ENCODE measurements around the gene CNFN.

Gene CNFN

DNA sequence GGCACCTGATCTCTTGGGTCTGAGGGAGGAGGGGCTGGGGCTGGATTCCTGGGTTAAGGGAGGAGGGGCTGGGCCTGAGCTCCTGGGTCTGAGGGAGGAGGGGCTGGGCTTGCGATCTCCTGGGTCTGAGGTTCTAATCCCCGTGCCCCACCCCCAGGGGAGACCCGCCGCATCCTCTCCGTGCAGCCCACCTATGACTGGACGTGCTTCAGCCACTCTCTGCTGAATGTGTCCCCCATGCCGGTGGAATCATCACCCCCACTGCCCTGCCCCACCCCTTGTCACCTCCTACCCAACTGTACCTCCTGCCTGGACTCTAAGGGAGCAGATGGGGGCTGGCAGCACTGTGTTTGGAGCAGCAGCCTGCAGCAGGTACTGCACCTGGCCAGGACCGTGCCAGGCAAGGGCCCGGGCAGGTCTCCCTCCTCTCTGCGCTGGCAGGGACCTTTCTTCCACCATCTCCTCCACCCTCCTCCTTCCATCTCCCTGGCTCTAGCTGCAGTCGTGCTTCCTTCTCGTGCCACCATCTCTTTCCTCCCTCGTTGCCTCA is 27.1 kb downstream of the CNFN start:
- ATAC-seq, result no peak
- TF ChIP-seq ISL1 (CRISPR knock-in tag; IDR thresholded peaks at IDR 0.05) (no peak), ZNF8 (CRISPR knock-in tag; IDR thresholded peaks at IDR 0.05) (no peak), ZFP3 (CRISPR knock-in tag; IDR thresholded peaks at IDR 0.05) (no peak), ARNTL (CRISPR knock-in tag; IDR thresholded peaks at IDR 0.05; ENCODE audit: borderline replicate concordance, low read depth) (no peak), OSR1 (CRISPR knock-in tag; IDR thresholded peaks at IDR 0.05) (no peak), CSDC2 (CRISPR knock-in tag; IDR thresholded peaks at IDR 0.05) (no peak), ZC3H10 (CRISPR knock-in tag; IDR thresholded peaks at IDR 0.05) (no peak), BACH2 (CRISPR knock-in tag; IDR thresholded peaks at IDR 0.05; ENCODE audit: borderline replicate concordance) (no peak), RARB (CRISPR knock-in tag; IDR thresholded peaks at IDR 0.05) (no peak), ZFP30 (CRISPR knock-in tag; IDR thresholded peaks at IDR 0.05) (no peak), CREB5 (CRISPR knock-in tag; IDR thresholded peaks at IDR 0.05; ENCODE audit: low read depth) (no peak), PPARA (CRISPR knock-in tag; IDR thresholded peaks at IDR 0.05; ENCODE audit: borderline replicate concordance) (no peak), GLIS3 (CRISPR knock-in tag; IDR thresholded peaks at IDR 0.05) (no peak)
- TF ChIP-seq, protein P1, sequence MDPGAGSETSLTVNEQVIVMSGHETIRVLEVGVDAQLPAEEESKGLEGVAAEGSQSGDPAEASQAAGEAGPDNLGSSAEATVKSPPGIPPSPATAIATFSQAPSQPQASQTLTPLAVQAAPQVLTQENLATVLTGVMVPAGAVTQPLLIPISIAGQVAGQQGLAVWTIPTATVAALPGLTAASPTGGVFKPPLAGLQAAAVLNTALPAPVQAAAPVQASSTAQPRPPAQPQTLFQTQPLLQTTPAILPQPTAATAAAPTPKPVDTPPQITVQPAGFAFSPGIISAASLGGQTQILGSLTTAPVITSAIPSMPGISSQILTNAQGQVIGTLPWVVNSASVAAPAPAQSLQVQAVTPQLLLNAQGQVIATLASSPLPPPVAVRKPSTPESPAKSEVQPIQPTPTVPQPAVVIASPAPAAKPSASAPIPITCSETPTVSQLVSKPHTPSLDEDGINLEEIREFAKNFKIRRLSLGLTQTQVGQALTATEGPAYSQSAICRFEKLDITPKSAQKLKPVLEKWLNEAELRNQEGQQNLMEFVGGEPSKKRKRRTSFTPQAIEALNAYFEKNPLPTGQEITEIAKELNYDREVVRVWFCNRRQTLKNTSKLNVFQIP (CRISPR knock-in tag; IDR thresholded peaks at IDR 0.05; ENCODE audit: borderline replicate concordance, low read depth), result no peak
- TF ChIP-seq, protein P2, sequence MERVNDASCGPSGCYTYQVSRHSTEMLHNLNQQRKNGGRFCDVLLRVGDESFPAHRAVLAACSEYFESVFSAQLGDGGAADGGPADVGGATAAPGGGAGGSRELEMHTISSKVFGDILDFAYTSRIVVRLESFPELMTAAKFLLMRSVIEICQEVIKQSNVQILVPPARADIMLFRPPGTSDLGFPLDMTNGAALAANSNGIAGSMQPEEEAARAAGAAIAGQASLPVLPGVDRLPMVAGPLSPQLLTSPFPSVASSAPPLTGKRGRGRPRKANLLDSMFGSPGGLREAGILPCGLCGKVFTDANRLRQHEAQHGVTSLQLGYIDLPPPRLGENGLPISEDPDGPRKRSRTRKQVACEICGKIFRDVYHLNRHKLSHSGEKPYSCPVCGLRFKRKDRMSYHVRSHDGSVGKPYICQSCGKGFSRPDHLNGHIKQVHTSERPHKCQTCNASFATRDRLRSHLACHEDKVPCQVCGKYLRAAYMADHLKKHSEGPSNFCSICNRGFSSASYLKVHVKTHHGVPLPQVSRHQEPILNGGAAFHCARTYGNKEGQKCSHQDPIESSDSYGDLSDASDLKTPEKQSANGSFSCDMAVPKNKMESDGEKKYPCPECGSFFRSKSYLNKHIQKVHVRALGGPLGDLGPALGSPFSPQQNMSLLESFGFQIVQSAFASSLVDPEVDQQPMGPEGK (CRISPR knock-in tag; IDR thresholded peaks at IDR 0.05; ENCODE audit: borderline replicate concordance), result no peak

GRCh38 chr19:42362342-42362741 is 27.8 kb downstream of the CNFN start:
- TF ChIP-seq TOX (CRISPR knock-in tag; IDR thresholded peaks at IDR 0.05; ENCODE audit: borderline replicate concordance) (no peak), ISL1 (CRISPR knock-in tag; IDR thresholded peaks at IDR 0.05) (no peak), SNAI2 (CRISPR knock-in tag; IDR thresholded peaks at IDR 0.05) (no peak), CREB5 (CRISPR knock-in tag; IDR thresholded peaks at IDR 0.05; ENCODE audit: low read depth) (no peak), BACH2 (CRISPR knock-in tag; IDR thresholded peaks at IDR 0.05; ENCODE audit: borderline replicate concordance) (no peak), ZFP30 (CRISPR knock-in tag; IDR thresholded peaks at IDR 0.05) (no peak)
- TF ChIP-seq, protein P1 (CRISPR knock-in tag; IDR thresholded peaks at IDR 0.05; ENCODE audit: borderline replicate concordance, low read depth), result no peak
- no peak for ATAC-seq

DNA sequence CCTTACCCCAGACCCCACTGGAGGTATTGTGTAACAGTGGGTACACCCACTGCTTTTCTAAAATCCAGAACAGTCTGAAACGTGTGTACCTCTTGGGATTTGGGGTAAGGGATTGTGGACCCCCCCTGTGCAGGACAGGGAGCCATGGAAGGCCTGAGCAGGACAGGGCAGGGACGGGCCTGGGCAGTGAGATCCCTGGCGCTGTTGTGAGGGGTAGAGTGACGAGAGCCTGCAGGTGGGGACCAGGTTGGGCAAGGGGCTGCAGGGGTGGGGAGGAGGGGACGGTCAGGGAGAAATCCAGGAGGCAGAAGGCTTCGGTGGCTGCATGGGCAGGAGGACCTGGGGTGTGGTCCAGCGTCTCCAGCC is 28.6 kb downstream of the CNFN start:
- no peak for ATAC-seq
- TF ChIP-seq, protein P2 (CRISPR knock-in tag; IDR thresholded peaks at IDR 0.05; ENCODE audit: borderline replicate concordance), result no peak
- no peak for TF ChIP-seq CREB5 (CRISPR knock-in tag; IDR thresholded peaks at IDR 0.05; ENCODE audit: low read depth)
- TF ChIP-seq SNAI2 (CRISPR knock-in tag; IDR thresholded peaks at IDR 0.05), result no peak
- no peak for TF ChIP-seq OSR1 (CRISPR knock-in tag; IDR thresholded peaks at IDR 0.05)
- no peak for TF ChIP-seq ZNF565 (CRISPR knock-in tag; conservative IDR thresholded peaks at IDR 0.05; ENCODE audit: low read depth)
- no peak for TF ChIP-seq ISL1 (CRISPR knock-in tag; IDR thresholded peaks at IDR 0.05)
- no peak for TF ChIP-seq RARB (CRISPR knock-in tag; IDR thresholded peaks at IDR 0.05)
- TF ChIP-seq CSDC2 (CRISPR knock-in tag; IDR thresholded peaks at IDR 0.05), result no peak
- TF ChIP-seq GLIS3 (CRISPR knock-in tag; IDR thresholded peaks at IDR 0.05), result no peak
- TF ChIP-seq ZFP3 (CRISPR knock-in tag; IDR thresholded peaks at IDR 0.05), result no peak
- no peak for TF ChIP-seq TSHZ2 (CRISPR knock-in tag; IDR thresholded peaks at IDR 0.05)
- TF ChIP-seq, protein P3, sequence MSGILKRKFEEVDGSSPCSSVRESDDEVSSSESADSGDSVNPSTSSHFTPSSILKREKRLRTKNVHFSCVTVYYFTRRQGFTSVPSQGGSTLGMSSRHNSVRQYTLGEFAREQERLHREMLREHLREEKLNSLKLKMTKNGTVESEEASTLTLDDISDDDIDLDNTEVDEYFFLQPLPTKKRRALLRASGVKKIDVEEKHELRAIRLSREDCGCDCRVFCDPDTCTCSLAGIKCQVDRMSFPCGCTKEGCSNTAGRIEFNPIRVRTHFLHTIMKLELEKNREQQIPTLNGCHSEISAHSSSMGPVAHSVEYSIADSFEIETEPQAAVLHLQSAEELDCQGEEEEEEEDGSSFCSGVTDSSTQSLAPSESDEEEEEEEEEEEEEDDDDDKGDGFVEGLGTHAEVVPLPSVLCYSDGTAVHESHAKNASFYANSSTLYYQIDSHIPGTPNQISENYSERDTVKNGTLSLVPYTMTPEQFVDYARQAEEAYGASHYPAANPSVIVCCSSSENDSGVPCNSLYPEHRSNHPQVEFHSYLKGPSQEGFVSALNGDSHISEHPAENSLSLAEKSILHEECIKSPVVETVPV (CRISPR knock-in tag; IDR thresholded peaks at IDR 0.05), result no peak
- TF ChIP-seq ZNF8 (CRISPR knock-in tag; IDR thresholded peaks at IDR 0.05), result no peak
- TF ChIP-seq PPARA (CRISPR knock-in tag; IDR thresholded peaks at IDR 0.05; ENCODE audit: borderline replicate concordance), result no peak
- no peak for TF ChIP-seq ZC3H10 (CRISPR knock-in tag; IDR thresholded peaks at IDR 0.05)
